Measurements from ENCODE around the gene RNF220. TPM values are rescaled to one million over a fixed set of nuclear protein-coding genes. Genes with fewer than 3 reads are reported as not detected.

Gene RNF220
- total and polyA plus RNA-seq, 2 donors (not counting 3 experiments of a cell fraction or from before 2014, with no cell fraction given), result 62.7 to 66.6 TPM

- DNase-seq (ENCODE audit: low read depth, low spot score), result no peak
- no TSS peak for BruUV-seq (replicated peaks)
- CTCF ChIA-PET, result interaction anchor here (1.2 kb wide), 1 partner anchor 42 kb away, joined by 3 read pairs; no protein-coding TSS in a partner anchor
- Histone ChIP-seq H3K9me3 (replicated peaks; ENCODE audit: control insufficient read depth, insufficient read depth, low read length) (no peaks in the 10 kb centered on the region), H2AFZ (ENCODE audit: low read depth, low read length) (no peak overlapping the region), H3K4me2 (ENCODE audit: insufficient read depth, low read length) (no peak overlapping the region), H3K27ac (ENCODE audit: insufficient read depth, low read depth, low read length) (no peak overlapping the region), H3K36me3 (ENCODE audit: control insufficient read depth in 2 of 2, extremely low read depth in 1 of 2, insufficient read depth in 2 of 2, low read length in 2 of 2) (no peaks in the 10 kb centered on the region), H4K20me1 (replicated peaks; ENCODE audit: control insufficient read depth, extremely low read depth, insufficient read depth, low read length) (no peaks in the 10 kb centered on the region), H3K4me3 (replicated peaks in 1 of 3; ENCODE audit: insufficient read depth in 1 of 3, low read depth in 1 of 3, low read length in 3 of 3) (no peak overlapping the region), H3K79me2 (ENCODE audit: control insufficient read depth, insufficient read depth, low read length) (no peaks in the 10 kb centered on the region), H3K9ac (replicated peaks; ENCODE audit: extremely low read depth, insufficient read depth, low read length) (no peak overlapping the region), H3K9me1 (replicated peaks; ENCODE audit: control insufficient read depth, extremely low read depth, insufficient read depth, low read length) (no peaks in the 10 kb centered on the region), H3K27me3 (ENCODE audit: control insufficient read depth in 2 of 2, insufficient read depth in 2 of 2, low read length in 2 of 2) (peaks cover 37 to 48% of the 10 kb centered on the region in 2 experiments), H3K4me1 (ENCODE audit: control insufficient read depth, extremely low read depth, insufficient read depth, low read length) (peaks cover 34% of the 10 kb centered on the region)
- no peak for TF ChIP-seq MAX (IDR thresholded peaks at IDR 0.05; ENCODE audit: insufficient read depth, insufficient read length)
- TF ChIP-seq CTCF (IDR thresholded peaks at IDR 0.05; ENCODE audit: extremely low read depth in 1 of 2, insufficient read depth in 1 of 2, low read depth in 1 of 2, low read length in 2 of 2), result no peak
- TF ChIP-seq JUN (IDR thresholded peaks at IDR 0.05; ENCODE audit: borderline replicate concordance, insufficient read depth, insufficient read length, low read depth), result no peak
- no peak for TF ChIP-seq POLR2A (IDR thresholded peaks at IDR 0.05; ENCODE audit: low read depth, low read length)
- TF ChIP-seq GATA2 (IDR thresholded peaks at IDR 0.05; ENCODE audit: insufficient read depth, insufficient read length, low read depth, low read length), result no peak
- no peak for TF ChIP-seq POLR2AphosphoS5 (IDR thresholded peaks at IDR 0.05; ENCODE audit: insufficient read depth, low read depth, low read length)
- no peak for TF ChIP-seq MYC (IDR thresholded peaks at IDR 0.05; ENCODE audit: low read depth, low read length)
- no peak for TF ChIP-seq FOS (IDR thresholded peaks at IDR 0.05; ENCODE audit: borderline replicate concordance, insufficient read depth, low read length)
- no peak for TF ChIP-seq EZH2 (IDR thresholded peaks at IDR 0.05; ENCODE audit: borderline replicate concordance, low read depth, low read length, severe bottlenecking)
- POLR2A ChIA-PET, result no interaction called here
- dilution Hi-C loops (cut with MboI; ENCODE audit: extremely low pct_ligation_motif_present, low sequenced_read_pairs), result no loop called here
- intact Hi-C loops (cut with micrococcal nuclease), result no loop called here
- no peak for FAIRE-seq
Observed at GRCh38 chr1:44419901-44420300, 14.8 kb downstream of the RNF220 start.
